K562 (cell line): ENCODE results near the gene IQUB. TPM values are rescaled to one million over a fixed set of nuclear protein-coding genes. Genes with fewer than 3 reads are reported as not detected.

Source experiments
- ARID3B ChIP-seq: fragments of 250-450 bp; sonication (Bioruptor Pico); IDR thresholded peaks from 2 replicates; pipeline ENCODE4 v1.4.0; 2020; ENCODE audit warnings: borderline replicate concordance
- BDP1 ChIP-seq: IDR thresholded peaks from 3 replicates; pipeline ENCODE4 v1.6.1; 2011; ENCODE audit not compliant: insufficient read length, insufficient read depth
- CBX5 ChIP-seq: IDR thresholded peaks from 2 replicates; pipeline ENCODE4 v1.6.1; 2014; ENCODE audit warnings: low read depth, borderline replicate concordance
- HDAC8 ChIP-seq: fragments of 450-650 bp; IDR thresholded peaks from 2 replicates; pipeline ENCODE4 v1.6.1; 2016; ENCODE audit warnings: mild to moderate bottlenecking, missing genetic modification characterization, moderate library complexity, missing compliant biosample characterization
- HEY1 ChIP-seq: fragments of 250-450 bp; sonication (Bioruptor Pico); IDR thresholded peaks from 2 replicates; pipeline ENCODE4 v1.5.0; 2020; ENCODE audit warnings: mild to moderate bottlenecking, moderate library complexity, borderline replicate concordance
- NCOA6 ChIP-seq: fragments of 450-650 bp; IDR thresholded peaks from 2 replicates; pipeline ENCODE4 v1.6.1; 2017; ENCODE audit warnings: mild to moderate bottlenecking
- NFXL1 ChIP-seq: fragments of 450-650 bp; formaldehyde crosslinking; IDR thresholded peaks from 2 replicates; pipeline ENCODE4 v1.4.0; 2021; ENCODE audit warnings: mild to moderate bottlenecking
- PATZ1 ChIP-seq: fragments of 250-450 bp; sonication (Bioruptor Pico); IDR thresholded peaks from 2 replicates; pipeline ENCODE4 v1.5.0; 2020; ENCODE audit warnings: mild to moderate bottlenecking, borderline replicate concordance
- PREB ChIP-seq: sonication (generic); formaldehyde crosslinking; IDR thresholded peaks from 2 replicates; pipeline ENCODE4 v1.8.1; 2023; ENCODE audit warnings: mild to moderate bottlenecking, missing genetic modification reagents
- PTTG1 ChIP-seq: fragments of 450-650 bp; IDR thresholded peaks from 2 replicates; pipeline ENCODE4 v1.6.1; 2016; ENCODE audit warnings: low read depth, mild to moderate bottlenecking, missing genetic modification characterization, missing compliant biosample characterization
- PYGO2 ChIP-seq: fragments of 450-650 bp; IDR thresholded peaks from 2 replicates; pipeline ENCODE4 v1.6.1; 2016; ENCODE audit warnings: mild to moderate bottlenecking, missing genetic modification characterization, moderate library complexity, missing compliant biosample characterization
- RBFOX2 ChIP-seq: fragments of 200-400 bp; formaldehyde crosslinking; IDR thresholded peaks from 2 replicates; pipeline ENCODE4 v1.6.1; 2017; ENCODE audit warnings: low read depth, mild to moderate bottlenecking, low read length, moderate library complexity
- SAFB2 ChIP-seq: fragments of 200-400 bp; formaldehyde crosslinking; IDR thresholded peaks from 2 replicates; pipeline ENCODE4 v1.6.1; 2018; ENCODE audit warnings: borderline replicate concordance, low read length, low read depth, moderate library complexity; ENCODE audit not compliant: severe bottlenecking
- SMARCB1 ChIP-seq: IDR thresholded peaks from 2 replicates; pipeline ENCODE4 v1.6.1; 2011; ENCODE audit warnings: improper control_type of control experiment, low read depth; ENCODE audit not compliant: insufficient read length
- ZBTB12 ChIP-seq: fragments of 250-450 bp; sonication (Bioruptor Pico); IDR thresholded peaks from 2 replicates; pipeline ENCODE4 v1.4.0; 2020
- ZNF124 ChIP-seq: sonication (generic); formaldehyde crosslinking; IDR thresholded peaks from 2 replicates; pipeline ENCODE4 v1.8.1; 2022; ENCODE audit warnings: missing genetic modification reagents
- ZNF398 ChIP-seq: fragments of 250-450 bp; sonication (Bioruptor Pico); IDR thresholded peaks from 2 replicates; pipeline ENCODE4 v1.8.0; 2021; ENCODE audit warnings: moderate library complexity, mild to moderate bottlenecking, inconsistent platforms
- ZNF583 ChIP-seq: fragments of 250-450 bp; sonication (Bioruptor Pico); IDR thresholded peaks from 2 replicates; pipeline ENCODE4 v1.4.0; 2020
- ZNF586 ChIP-seq: fragments of 450-650 bp; formaldehyde crosslinking; conservative IDR thresholded peaks from 2 replicates; pipeline ENCODE4 v1.4.0; 2020; ENCODE audit warnings: mild to moderate bottlenecking, moderate library complexity
- ZZZ3 ChIP-seq: fragments of 450-650 bp; IDR thresholded peaks from 2 replicates; pipeline ENCODE4 v1.6.1; 2016; ENCODE audit warnings: antibody characterized with exemption, mild to moderate bottlenecking, moderate library complexity
- polyA plus RNA-seq, 8 experiments: library from polyadenylated mRNA; depleted of rRNA in 4 of 8; stranded (reverse) in 5 of 8; unstranded in 3 of 8; fragments of >200 nt; fragmentation: Nextera tagmentation in 2 of 8; fragmentation: Illumina TruSeq in 1 of 8; extraction: Ambion mirVana in 2 of 8; extraction: Trizol in 1 of 8; gene quantifications; 2 replicates each; pipeline versions ENCODE4 v1.2.1 to v1.2.3, GENCODE V29; 2011 to 2014; ENCODE audit warnings: inconsistent platforms in 1 of 8, missing spikeins in 1 of 8
- total RNA-seq, 7 experiments: library from RNA; depleted of rRNA in 6 of 7; stranded (reverse); fragments of >200 nt in 6 of 7; fragmentation: Illumina TruSeq in 2 of 7; extraction: Trizol in 2 of 7; gene quantifications; 2 replicates each; pipeline versions ENCODE4 v1.2.1 to v1.2.3, GENCODE V29; 2011 to 2021; ENCODE audit warnings: low replicate concordance in 1 of 7

IQUB gene
- total and polyA plus RNA-seq, 9 of the 15 experiments (the other 6 are each of a cell fraction or from before 2014, with no cell fraction given), result 0.62 to 2.6 (median 1.4) TPM

- TF ChIP-seq PREB (no peak), PTTG1 (tag) (peak; percentile 94), ZNF583 (peak; percentile 98), RBFOX2 (0 out of 2 replicates have a peak, but pooled peaks have one; percentile 23), PYGO2 (tag) (peak; percentile 95), SAFB2 (no peak), ZNF398 (CRISPR knock-in tag) (peak; percentile 88), HDAC8 (tag) (peak; percentile 92), CBX5 (no peak), NFXL1 (peak; percentile 93), ZZZ3 (no peak), SMARCB1 (no peak), ZNF124 (CRISPR knock-in tag) (no peak), PATZ1 (peak; percentile 97), ZBTB12 (peak; percentile 90), ZNF586 (0 out of 2 replicates have a peak, but pooled peaks have one; percentile 76), ARID3B (CRISPR knock-in tag) (peak; percentile 93; the same call in 1 of the 2 replicates), BDP1 (no peak), NCOA6 (no peak), HEY1 (CRISPR knock-in tag) (peak; percentile 92; the same call in 1 of the 2 replicates)
Observed at GRCh38 chr7:123499211-123499970, 35.0 kb downstream of the IQUB start (continued).
